PFSK-1 (cell line): ENCODE data around the gene ZNF609.

Experiments
- FOXP2 ChIP-seq: optimal IDR thresholded peaks from 2 replicates; pipeline ENCODE3; 2011; ENCODE audit warnings: borderline replicate concordance, control low read depth, inconsistent platforms; ENCODE audit not compliant: insufficient read depth; ENCODE audit errors: extremely low read length, extremely low read depth
- POLR2AphosphoS5 ChIP-seq: IDR thresholded peaks from 2 replicates; pipeline ENCODE4 v1.6.1; 2012; ENCODE audit warnings: low read depth, mild to moderate bottlenecking, control low read depth, low read length, moderate library complexity
- SIN3A ChIP-seq: IDR thresholded peaks from 2 replicates; pipeline ENCODE4 v1.6.1; 2012; ENCODE audit warnings: mild to moderate bottlenecking, low read length, moderate library complexity, borderline replicate concordance; ENCODE audit not compliant: insufficient read depth
- TAF1 ChIP-seq: IDR thresholded peaks from 2 replicates; pipeline ENCODE4 v1.6.1; 2012; ENCODE audit warnings: low read length, control low read depth, borderline replicate concordance; ENCODE audit not compliant: insufficient read depth
- TF ChIP-seq, protein P1 (sequence below), 2 experiments: IDR thresholded peaks; 2 replicates each; pipeline versions ENCODE4 v1.6.1 to v1.8.0; 2011 to 2012; ENCODE audit warnings: low read depth in 2 of 2, low read length in 2 of 2, control low read depth in 1 of 2, inconsistent platforms in 1 of 2, mild to moderate bottlenecking in 1 of 2, moderate library complexity in 1 of 2; ENCODE audit not compliant: insufficient read depth in 1 of 2

The ZNF609 gene

DNA sequence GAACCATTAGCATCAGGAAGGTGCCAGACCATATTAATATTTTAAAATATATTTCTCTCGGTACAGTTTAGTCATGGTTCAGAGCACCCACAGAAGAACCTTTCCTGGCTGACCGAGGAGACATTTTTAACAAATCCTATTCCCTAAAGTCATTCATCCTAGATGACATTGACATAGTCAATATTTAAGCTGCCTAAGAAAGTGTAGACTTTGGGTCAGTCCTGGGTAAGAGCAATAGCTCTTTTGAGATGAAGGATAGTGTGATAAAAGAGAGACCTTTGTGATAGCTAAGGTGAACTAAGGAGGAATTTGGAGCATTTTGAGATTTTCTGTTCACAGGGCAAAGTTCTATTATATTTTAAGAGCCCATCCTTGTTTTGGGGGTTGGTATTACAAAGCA, 47.5 kb downstream of the ZNF609 start:
- TF ChIP-seq, protein P1, sequence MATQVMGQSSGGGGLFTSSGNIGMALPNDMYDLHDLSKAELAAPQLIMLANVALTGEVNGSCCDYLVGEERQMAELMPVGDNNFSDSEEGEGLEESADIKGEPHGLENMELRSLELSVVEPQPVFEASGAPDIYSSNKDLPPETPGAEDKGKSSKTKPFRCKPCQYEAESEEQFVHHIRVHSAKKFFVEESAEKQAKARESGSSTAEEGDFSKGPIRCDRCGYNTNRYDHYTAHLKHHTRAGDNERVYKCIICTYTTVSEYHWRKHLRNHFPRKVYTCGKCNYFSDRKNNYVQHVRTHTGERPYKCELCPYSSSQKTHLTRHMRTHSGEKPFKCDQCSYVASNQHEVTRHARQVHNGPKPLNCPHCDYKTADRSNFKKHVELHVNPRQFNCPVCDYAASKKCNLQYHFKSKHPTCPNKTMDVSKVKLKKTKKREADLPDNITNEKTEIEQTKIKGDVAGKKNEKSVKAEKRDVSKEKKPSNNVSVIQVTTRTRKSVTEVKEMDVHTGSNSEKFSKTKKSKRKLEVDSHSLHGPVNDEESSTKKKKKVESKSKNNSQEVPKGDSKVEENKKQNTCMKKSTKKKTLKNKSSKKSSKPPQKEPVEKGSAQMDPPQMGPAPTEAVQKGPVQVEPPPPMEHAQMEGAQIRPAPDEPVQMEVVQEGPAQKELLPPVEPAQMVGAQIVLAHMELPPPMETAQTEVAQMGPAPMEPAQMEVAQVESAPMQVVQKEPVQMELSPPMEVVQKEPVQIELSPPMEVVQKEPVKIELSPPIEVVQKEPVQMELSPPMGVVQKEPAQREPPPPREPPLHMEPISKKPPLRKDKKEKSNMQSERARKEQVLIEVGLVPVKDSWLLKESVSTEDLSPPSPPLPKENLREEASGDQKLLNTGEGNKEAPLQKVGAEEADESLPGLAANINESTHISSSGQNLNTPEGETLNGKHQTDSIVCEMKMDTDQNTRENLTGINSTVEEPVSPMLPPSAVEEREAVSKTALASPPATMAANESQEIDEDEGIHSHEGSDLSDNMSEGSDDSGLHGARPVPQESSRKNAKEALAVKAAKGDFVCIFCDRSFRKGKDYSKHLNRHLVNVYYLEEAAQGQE (IDR thresholded peaks at IDR 0.05; ENCODE audit: insufficient read depth in 1 of 2, low read depth in 2 of 2, low read length in 2 of 2), result no peak
- no peak for TF ChIP-seq SIN3A
- TF ChIP-seq POLR2AphosphoS5, result no peak
- TF ChIP-seq TAF1, result no peak
- TF ChIP-seq FOXP2, result no peak

DNA sequence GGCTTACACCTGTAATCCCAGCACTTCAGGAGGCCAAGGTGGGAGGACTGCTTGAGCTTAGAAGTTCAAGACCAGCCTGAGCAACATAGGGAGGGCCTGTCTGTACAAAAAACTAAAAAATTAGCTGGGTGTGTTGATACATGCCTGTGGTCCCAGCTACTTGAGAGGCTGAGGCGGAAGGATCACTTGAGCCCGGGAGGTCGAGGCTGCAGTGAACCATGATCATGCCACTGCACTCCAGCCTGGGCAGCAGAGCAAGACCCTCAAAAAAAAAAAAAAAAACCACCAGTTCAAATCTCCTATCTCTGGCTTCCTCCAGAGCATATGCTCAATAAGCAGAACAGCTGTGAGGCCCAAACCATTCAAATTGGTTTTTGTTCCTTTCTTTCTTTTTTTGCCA, 53.4 kb downstream of the ZNF609 start:
- no peak for TF ChIP-seq POLR2AphosphoS5
- TF ChIP-seq, protein P1 (IDR thresholded peaks at IDR 0.05; ENCODE audit: insufficient read depth in 1 of 2, low read depth in 2 of 2, low read length in 2 of 2), result no peak
- no peak for TF ChIP-seq FOXP2

DNA sequence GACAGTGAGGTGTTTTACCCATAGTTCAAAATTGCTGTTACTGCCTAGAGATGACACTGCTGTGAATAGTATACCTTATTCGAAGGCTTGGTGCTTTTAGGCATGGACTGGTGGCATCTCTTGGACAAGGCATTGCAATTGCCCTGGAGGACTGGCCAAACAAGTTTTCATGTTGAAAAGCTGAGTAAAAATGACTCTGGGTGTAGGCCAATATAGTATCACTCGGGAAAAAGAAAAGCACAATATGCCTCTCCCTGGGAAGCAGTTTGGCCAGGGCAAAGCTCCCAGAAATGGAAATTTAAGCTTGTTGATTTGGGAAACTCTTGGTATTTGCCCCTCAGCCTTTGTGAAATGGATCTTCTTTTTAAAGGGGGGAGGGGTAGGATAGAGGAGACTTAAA, 54.8 kb downstream of the ZNF609 start:
- no peak for TF ChIP-seq TAF1
- TF ChIP-seq, protein P1 (IDR thresholded peaks at IDR 0.05; ENCODE audit: insufficient read depth in 1 of 2, low read depth in 2 of 2, low read length in 2 of 2), result no peak
- TF ChIP-seq SIN3A, result no peak
- no peak for TF ChIP-seq FOXP2
- no peak for TF ChIP-seq POLR2AphosphoS5

DNA sequence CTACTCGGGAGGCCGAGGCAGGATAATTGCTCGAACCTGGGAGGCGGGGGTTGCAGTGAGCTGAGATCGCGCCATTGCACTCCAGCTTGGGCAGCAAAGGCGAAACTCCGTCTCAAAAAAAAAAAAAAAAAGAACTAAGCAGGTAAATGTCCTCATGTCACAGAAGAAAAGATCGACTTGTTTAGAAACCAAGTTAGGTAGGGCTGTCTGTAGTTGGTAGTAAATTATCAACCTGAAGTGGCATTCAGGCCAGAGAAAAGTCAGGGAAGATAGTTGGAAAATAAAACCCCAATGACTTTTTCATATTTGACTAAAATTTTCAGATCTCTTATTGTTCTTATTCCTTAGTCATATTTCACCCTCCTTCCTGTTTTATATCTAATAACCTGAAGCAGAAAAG, 55.4 kb downstream of the ZNF609 start:
- TF ChIP-seq FOXP2 (no peak), POLR2AphosphoS5 (no peak), TAF1 (no peak), SIN3A (no peak)
- TF ChIP-seq, protein P1 (IDR thresholded peaks at IDR 0.05; ENCODE audit: insufficient read depth in 1 of 2, low read depth in 2 of 2, low read length in 2 of 2), result no peak

DNA sequence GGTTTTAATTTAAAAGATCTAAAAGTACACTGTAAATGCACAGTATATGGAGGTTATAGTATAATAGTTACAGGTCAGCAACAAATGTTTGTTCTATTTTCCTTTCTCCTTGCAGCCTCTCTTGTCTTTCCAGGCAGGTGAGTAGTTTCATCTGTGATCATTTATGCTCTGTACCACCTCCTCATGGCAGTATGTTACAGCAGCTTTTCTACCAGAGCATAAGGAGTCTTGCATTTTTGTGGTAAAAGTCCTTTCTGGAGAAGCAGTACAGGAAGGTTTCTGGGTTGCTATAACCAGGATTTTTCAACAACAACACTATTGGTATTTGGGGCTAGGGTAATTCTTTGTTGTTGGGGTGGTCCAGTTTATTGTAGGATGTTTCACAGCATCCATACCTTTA, 59.5 kb downstream of the ZNF609 start:
- TF ChIP-seq SIN3A (no peak), FOXP2 (no peak), POLR2AphosphoS5 (no peak), TAF1 (no peak)
- TF ChIP-seq, protein P1 (IDR thresholded peaks at IDR 0.05; ENCODE audit: insufficient read depth in 1 of 2, low read depth in 2 of 2, low read length in 2 of 2), result no peak
